ENCODE results near the gene VIPR2.
"Not testable (repeated sequence)": the region's sequence is repeated elsewhere in the genome, so short reads cannot be mapped to it uniquely, and the experiment has no call there.

VIPR2 gene

DNA sequence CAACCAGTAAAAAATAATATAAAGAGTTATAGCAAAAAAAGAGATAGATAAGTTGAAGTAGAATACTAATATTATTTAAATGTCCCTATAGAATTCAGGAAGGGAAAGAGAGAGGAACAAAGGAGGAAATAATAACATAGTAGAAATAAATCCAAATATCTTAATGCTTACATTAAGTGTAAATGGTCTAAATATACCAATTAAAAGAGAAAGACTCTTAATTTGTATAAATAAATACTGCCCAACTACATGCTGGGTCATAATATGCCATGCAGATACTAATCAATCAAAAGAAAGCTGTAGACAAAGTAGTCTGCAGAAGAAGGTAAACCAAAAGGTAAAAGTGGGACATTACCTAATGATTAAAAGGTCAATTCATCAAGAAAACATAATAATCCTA lies 43.3 kb upstream of the VIPR2 start:
- no peaks in the 10 kb centered on the region; the same call in 1 of the 2 replicates for H3K4me1 ChIP-seq

DNA sequence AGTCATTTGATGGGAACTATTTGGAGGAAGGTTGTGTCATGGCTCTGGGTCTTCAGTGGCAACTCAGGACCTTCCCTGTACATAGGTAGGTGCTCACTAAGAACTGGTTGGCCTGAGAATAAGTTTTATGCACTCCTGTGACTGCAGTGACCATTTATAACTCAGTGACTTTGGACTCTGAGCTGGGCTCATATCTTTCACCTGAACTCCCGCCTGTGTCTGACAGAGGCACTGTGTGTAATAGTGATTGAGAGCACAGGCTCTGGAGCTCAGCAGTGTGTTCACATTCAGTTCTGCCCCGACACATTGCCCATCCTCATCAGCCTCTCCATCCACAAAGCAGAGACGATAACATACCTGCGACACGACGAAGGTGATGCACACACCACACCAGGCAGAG lies 34.6 kb upstream of the VIPR2 start:
- Histone ChIP-seq H3K4me1 (no peaks in the 10 kb centered on the region; the same call in 1 of the 2 replicates), H3K4me3 (ENCODE audit: low read depth, low read length) (no peak overlapping the region), H3K9me3 (no peaks in the 10 kb centered on the region; the same call in none of the 2 replicates), H3K27me3 (no peaks in the 10 kb centered on the region), H3K36me3 (no peaks in the 10 kb centered on the region)
- TF ChIP-seq, protein P1, sequence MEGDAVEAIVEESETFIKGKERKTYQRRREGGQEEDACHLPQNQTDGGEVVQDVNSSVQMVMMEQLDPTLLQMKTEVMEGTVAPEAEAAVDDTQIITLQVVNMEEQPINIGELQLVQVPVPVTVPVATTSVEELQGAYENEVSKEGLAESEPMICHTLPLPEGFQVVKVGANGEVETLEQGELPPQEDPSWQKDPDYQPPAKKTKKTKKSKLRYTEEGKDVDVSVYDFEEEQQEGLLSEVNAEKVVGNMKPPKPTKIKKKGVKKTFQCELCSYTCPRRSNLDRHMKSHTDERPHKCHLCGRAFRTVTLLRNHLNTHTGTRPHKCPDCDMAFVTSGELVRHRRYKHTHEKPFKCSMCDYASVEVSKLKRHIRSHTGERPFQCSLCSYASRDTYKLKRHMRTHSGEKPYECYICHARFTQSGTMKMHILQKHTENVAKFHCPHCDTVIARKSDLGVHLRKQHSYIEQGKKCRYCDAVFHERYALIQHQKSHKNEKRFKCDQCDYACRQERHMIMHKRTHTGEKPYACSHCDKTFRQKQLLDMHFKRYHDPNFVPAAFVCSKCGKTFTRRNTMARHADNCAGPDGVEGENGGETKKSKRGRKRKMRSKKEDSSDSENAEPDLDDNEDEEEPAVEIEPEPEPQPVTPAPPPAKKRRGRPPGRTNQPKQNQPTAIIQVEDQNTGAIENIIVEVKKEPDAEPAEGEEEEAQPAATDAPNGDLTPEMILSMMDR (IDR thresholded peaks at IDR 0.05; ENCODE audit: low read depth, low read length), result no peak
- no peak for DNase-seq

More for the DNA sequence above, 43.3 kb upstream of the VIPR2 start:
- H3K4me3 ChIP-seq (ENCODE audit: low read depth, low read length), result no peak overlapping the region
- no peaks in the 10 kb centered on the region for H3K27me3 ChIP-seq
- 0 out of 2 replicates have a peak, but pooled peaks cover 4% of the 10 kb centered on the region for H3K9me3 ChIP-seq
- H3K36me3 ChIP-seq, result no peaks in the 10 kb centered on the region
- TF ChIP-seq, protein P1 (IDR thresholded peaks at IDR 0.05; ENCODE audit: low read depth, low read length), result no peak
- DNase-seq, result no peak

DNA sequence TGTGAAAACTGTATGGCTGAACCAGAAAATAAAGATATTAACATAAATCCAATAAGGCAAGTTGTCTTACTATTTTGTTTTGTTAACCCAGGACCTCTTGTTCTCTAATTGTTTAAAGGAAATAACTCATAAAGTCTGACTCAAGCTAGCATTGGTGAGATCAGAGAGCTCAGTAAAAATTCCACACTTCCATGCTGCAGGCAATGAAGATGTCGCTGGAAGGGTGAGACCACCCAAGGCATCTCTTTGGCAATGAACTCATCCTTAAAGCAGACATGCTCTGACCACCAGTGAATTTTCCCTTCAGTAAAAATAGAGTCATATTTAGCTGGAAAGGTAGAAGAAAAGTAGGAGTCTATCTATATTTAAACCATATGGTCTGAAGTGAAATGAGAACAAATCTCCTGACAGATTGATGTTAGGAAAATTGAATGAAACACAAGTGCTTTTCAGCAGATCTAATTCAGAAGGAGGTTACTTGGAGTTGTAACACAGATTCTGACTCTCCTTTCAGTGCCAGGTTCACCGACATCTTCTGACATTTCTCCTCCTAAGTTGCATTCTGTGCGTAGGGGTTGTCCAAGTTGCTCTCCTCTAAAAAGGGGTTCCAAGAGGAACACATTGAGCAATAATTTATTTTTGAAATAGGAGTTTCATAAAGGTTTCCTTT lies 32.8 kb upstream of the VIPR2 start:
- Histone ChIP-seq H3K9me3 (no peaks in the 10 kb centered on the region; the same call in none of the 2 replicates), H3K27me3 (no peaks in the 10 kb centered on the region), H3K36me3 (no peaks in the 10 kb centered on the region), H3K4me1 (no peaks in the 10 kb centered on the region), H3K4me3 (ENCODE audit: low read depth, low read length) (no peak overlapping the region)
- no peak for DNase-seq
- TF ChIP-seq, protein P1 (IDR thresholded peaks at IDR 0.05; ENCODE audit: low read depth, low read length), result no peak

DNA sequence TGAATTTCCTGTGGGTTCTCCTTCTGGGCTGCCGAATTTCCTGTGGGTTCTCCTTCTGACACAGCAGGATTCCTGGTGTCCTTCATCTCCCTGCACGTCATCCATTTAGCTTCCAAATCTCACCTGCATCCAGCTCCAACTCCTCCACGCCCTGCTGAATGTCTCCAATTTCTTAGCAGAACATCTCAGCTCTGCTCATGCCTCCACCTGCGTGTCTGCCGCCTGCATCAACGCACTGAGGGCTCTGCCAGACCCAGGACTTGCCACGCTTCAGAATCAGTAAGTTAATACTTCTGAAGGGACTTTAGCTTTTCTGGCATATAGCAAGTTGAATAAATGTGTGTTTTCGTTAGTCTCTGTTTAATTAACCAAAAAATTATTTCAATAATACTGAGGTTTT lies 31.1 kb upstream of the VIPR2 start:
- DNase-seq, result no peak
- Histone ChIP-seq H3K27me3 (no peaks in the 10 kb centered on the region), H3K9me3 (no peaks in the 10 kb centered on the region; the same call in none of the 2 replicates), H3K4me1 (no peaks in the 10 kb centered on the region), H3K4me3 (ENCODE audit: low read depth, low read length) (no peak overlapping the region), H3K36me3 (no peaks in the 10 kb centered on the region)
- TF ChIP-seq, protein P1 (IDR thresholded peaks at IDR 0.05; ENCODE audit: low read depth, low read length), result no peak

DNA sequence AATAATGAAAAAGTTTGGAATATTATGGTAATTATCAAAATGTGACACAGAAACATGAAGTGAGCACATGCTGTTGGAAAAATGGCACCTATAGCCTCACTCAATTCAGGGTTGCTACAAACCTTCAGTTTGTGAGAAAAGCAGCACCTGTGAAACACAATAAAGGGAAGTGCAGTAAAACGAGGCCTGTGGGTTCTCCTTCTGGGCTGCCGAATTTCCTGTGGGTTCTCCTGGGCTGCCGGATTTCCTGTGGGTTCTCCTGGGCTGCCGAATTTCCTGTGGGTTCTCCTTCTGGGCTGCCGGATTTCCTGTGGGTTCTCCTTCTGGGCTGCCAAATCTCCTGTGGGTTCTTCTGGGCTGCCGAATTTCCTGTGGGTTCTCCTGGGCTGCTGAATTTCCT lies 30.4 kb upstream of the VIPR2 start:
- not testable (repeated sequence) for H3K9me3 ChIP-seq, H3K4me1 ChIP-seq

DNA sequence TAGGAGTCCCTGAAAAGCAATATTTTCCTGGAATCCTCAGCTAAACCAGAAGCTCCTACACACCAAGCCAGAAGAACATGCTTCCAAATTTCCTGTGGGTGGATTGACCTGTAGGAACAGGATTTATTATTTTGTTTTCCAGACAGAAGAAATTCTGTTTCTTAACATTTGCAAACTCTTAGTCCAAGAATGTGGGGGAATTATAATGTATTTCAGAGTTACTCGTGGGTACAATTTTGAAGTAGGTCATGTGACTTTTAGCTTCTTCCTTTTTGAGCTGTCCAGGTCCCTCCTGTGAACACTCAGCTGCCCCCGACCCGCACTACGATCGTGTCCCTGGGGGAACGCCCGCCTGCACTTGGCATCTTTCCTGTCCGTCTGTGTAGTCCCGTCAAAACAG lies 27.7 kb upstream of the VIPR2 start:
- TF ChIP-seq, protein P1 (IDR thresholded peaks at IDR 0.05; ENCODE audit: low read depth, low read length), result no peak
- H3K36me3 ChIP-seq, result no peaks in the 10 kb centered on the region

More for the DNA sequence above, 30.4 kb upstream of the VIPR2 start:
- not testable (repeated sequence) for DNase-seq; H3K4me3 ChIP-seq (ENCODE audit: low read depth, low read length); H3K36me3 ChIP-seq; H3K27me3 ChIP-seq

More for the DNA sequence above, 27.7 kb upstream of the VIPR2 start:
- Histone ChIP-seq H3K27me3 (no peaks in the 10 kb centered on the region), H3K9me3 (no peaks in the 10 kb centered on the region; the same call in 1 of the 2 replicates), H3K4me3 (ENCODE audit: low read depth, low read length) (no peak overlapping the region), H3K4me1 (no peaks in the 10 kb centered on the region)
- DNase-seq, result no peak

Data from BE2C (cell line).